Measurements from ENCODE around the gene GRAMD1B.

DNA sequence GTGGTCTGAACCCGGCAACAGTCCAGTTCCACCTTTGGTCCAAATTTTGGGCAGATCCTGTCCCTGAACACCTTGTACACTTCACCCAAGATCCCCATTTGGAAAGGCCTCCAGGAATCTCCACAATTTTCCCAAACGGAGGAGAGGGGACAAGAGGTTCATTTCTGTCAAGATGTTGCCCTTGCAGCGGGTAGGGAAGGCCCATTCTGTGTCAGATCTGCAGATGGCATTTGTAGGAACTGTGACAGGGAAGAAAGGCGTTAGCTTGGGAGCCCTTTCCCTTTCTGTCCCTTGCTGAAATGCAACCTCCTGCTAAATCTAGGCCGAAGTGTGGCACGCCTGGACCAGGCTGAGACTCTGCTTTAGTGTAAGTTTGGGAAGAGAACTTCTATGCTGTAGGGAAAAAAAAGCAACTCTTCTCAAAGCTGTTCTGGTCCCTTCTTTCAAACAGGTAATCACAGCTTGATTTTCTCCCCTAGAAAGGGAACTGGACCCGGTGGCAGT is 138.3 kb downstream of the GRAMD1B start:
- TF ChIP-seq, protein P1, sequence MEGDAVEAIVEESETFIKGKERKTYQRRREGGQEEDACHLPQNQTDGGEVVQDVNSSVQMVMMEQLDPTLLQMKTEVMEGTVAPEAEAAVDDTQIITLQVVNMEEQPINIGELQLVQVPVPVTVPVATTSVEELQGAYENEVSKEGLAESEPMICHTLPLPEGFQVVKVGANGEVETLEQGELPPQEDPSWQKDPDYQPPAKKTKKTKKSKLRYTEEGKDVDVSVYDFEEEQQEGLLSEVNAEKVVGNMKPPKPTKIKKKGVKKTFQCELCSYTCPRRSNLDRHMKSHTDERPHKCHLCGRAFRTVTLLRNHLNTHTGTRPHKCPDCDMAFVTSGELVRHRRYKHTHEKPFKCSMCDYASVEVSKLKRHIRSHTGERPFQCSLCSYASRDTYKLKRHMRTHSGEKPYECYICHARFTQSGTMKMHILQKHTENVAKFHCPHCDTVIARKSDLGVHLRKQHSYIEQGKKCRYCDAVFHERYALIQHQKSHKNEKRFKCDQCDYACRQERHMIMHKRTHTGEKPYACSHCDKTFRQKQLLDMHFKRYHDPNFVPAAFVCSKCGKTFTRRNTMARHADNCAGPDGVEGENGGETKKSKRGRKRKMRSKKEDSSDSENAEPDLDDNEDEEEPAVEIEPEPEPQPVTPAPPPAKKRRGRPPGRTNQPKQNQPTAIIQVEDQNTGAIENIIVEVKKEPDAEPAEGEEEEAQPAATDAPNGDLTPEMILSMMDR (IDR thresholded peaks at IDR 0.05; ENCODE audit: low read depth, low read length, poor library complexity, severe bottlenecking): no peak
- TF ChIP-seq EZH2phosphoT487 (IDR thresholded peaks at IDR 0.05; ENCODE audit: borderline replicate concordance, low read length): no peak

Data from DOHH2 (cell line).